K562 (cell line): ENCODE data around the gene IFFO2. TPM values are rescaled to one million over a fixed set of nuclear protein-coding genes. Genes with fewer than 3 reads are reported as not detected.

ENCODE experiments used
- ATAC-seq: fragments of 200-7000 bp; cut with Tn5 transposase; 3 replicates; pipeline ENCODE4 v1.9.1; 2020; ENCODE audit warnings: moderate library complexity
- BruUV-seq: library from RNA; stranded (reverse); fragments of 400-500 nt; replicated peaks from 2 replicates; lab custom pipeline; 2021; lab: Mats Ljungman, UMichigan
- CTCF ChIA-PET: fragments of 300-600 bp; formaldehyde crosslinking; extraction: SDS; loops from one replicate; lab custom pipeline; 2021; ENCODE audit warnings: low intra/inter-chr PET ratio; lab: Yijun Ruan, JAX
- POLR2A ChIA-PET: fragments of 300-600, 350-650 bp; sonication (Branson Sonifier 250); formaldehyde crosslinking; extraction: SDS; loops from one replicate; lab custom pipeline; 2021; ENCODE audit warnings: antibody characterized with exemption, inconsistent platforms; lab: Yijun Ruan, JAX
- DNase-seq, 4 experiments: peaks; one replicate each; pipeline versions ENCODE4 v3.0.0 to v3.0.0-alpha.2; 2011 to 2018; ENCODE audit warnings: low spot score in 3 of 4, mixed read lengths in 3 of 4; ENCODE audit errors: extremely low read depth in 1 of 4
- FAIRE-seq: peaks from 2 replicates; lab custom pipeline; 2011; peaks lifted over from hg19 to GRCh38; lab: Jason Lieb, UNC
- H2AFZ ChIP-seq: 2 replicates; pipeline ENCODE4 v1.6.0; 2011; ENCODE audit warnings: low read depth, low read length, control low read depth, inconsistent platforms
- H3K27ac ChIP-seq: fragments of 200-600 bp; 3 replicates; pipeline ENCODE4 v1.8.0; 2011; ENCODE audit warnings: low read depth, mild to moderate bottlenecking, control low read depth, inconsistent platforms, low read length, moderate library complexity, mixed read lengths; ENCODE audit errors: extremely low read depth
- H3K27me3 ChIP-seq, 2 experiments: fragments of 300-600 bp in 1 of 2; 2 replicates in 1 of 2; 3 replicates in 1 of 2; pipeline versions ENCODE4 v1.6.0 to v1.8.0; 2011; ENCODE audit warnings: inconsistent platforms in 2 of 2, low read length in 2 of 2, mild to moderate bottlenecking in 1 of 2, mixed read lengths in 1 of 2, moderate library complexity in 1 of 2; ENCODE audit not compliant: control insufficient read depth in 2 of 2, insufficient read depth in 2 of 2
- H3K36me3 ChIP-seq: fragments of 300-600 bp; 3 replicates; pipeline ENCODE4 v1.8.0; 2011; ENCODE audit warnings: mild to moderate bottlenecking, low read length, inconsistent platforms; ENCODE audit not compliant: control insufficient read depth, insufficient read depth
- H3K4me1 ChIP-seq, 2 experiments: fragments of 200-600 bp in 1 of 2; replicated peaks in 1 of 2; 2 replicates in 1 of 2; 3 replicates in 1 of 2; pipeline versions ENCODE4 v1.5.1 to v1.8.0; 2011; ENCODE audit warnings: inconsistent platforms in 2 of 2, low read length in 2 of 2, mild to moderate bottlenecking in 1 of 2, mixed read lengths in 1 of 2, moderate library complexity in 1 of 2; ENCODE audit not compliant: control insufficient read depth in 2 of 2, insufficient read depth in 2 of 2
- H3K4me2 ChIP-seq: 2 replicates; pipeline ENCODE4 v1.6.1; 2011; ENCODE audit warnings: low read length, control low read depth, inconsistent platforms, mixed read lengths; ENCODE audit not compliant: insufficient read depth
- H3K4me3 ChIP-seq: fragments of 200-600 bp; sonication (generic), shearing (Covaris generic); 2 replicates; pipeline ENCODE4 v1.5.1; 2016; ENCODE audit warnings: control low read depth, inconsistent platforms
- H3K79me2 ChIP-seq: fragments of 200-600 bp; 3 replicates; pipeline ENCODE4 v1.8.0; 2011; ENCODE audit warnings: low read length, inconsistent platforms; ENCODE audit not compliant: control insufficient read depth, insufficient read depth
- H3K9ac ChIP-seq, 2 experiments: 2 replicates each; pipeline versions ENCODE4 v1.6.0 to v1.6.1; 2011; ENCODE audit warnings: low read depth in 2 of 2, low read length in 2 of 2, control low read depth in 1 of 2, inconsistent platforms in 1 of 2, mild to moderate bottlenecking in 1 of 2, mixed read lengths in 1 of 2; ENCODE audit not compliant: insufficient read depth in 1 of 2
- H3K9me1 ChIP-seq: one replicate; pipeline ENCODE4 v1.6.0; 2011; ENCODE audit warnings: inconsistent platforms, mild to moderate bottlenecking, low read length, moderate library complexity; ENCODE audit not compliant: control insufficient read depth, insufficient read depth
- H3K9me3 ChIP-seq: replicated peaks from 2 replicates; pipeline ENCODE4 v1.5.1; 2011; ENCODE audit warnings: low read depth, low read length, inconsistent platforms; ENCODE audit not compliant: control insufficient read depth, insufficient read depth
- H4K20me1 ChIP-seq: replicated peaks from 2 replicates; pipeline ENCODE4 v1.6.1; 2011; ENCODE audit warnings: low read length, inconsistent platforms, mixed read lengths; ENCODE audit not compliant: control insufficient read depth, insufficient read depth
- NFXL1 ChIP-seq: fragments of 450-650 bp; formaldehyde crosslinking; IDR thresholded peaks from 2 replicates; pipeline ENCODE4 v1.4.0; 2021; ENCODE audit warnings: mild to moderate bottlenecking
- SNRNP70 ChIP-seq: fragments of 200-400 bp; formaldehyde crosslinking; optimal IDR thresholded peaks from 2 replicates; pipeline ENCODE3; 2017; ENCODE audit warnings: low read depth, low read length
- SOX6 ChIP-seq: fragments of 450-650 bp; IDR thresholded peaks from 2 replicates; pipeline ENCODE4 v1.6.1; 2014; ENCODE audit warnings: mild to moderate bottlenecking
- SP1 ChIP-seq: sonication (generic); formaldehyde crosslinking; IDR thresholded peaks from 2 replicates; pipeline ENCODE4 v1.8.1; 2022; ENCODE audit warnings: mild to moderate bottlenecking, missing genetic modification reagents
- ZNF121 ChIP-seq: sonication (generic); formaldehyde crosslinking; conservative IDR thresholded peaks from 2 replicates; pipeline ENCODE4 v1.8.0; 2022; ENCODE audit warnings: missing genetic modification reagents
- ZNF644 ChIP-seq: fragments of 200-800 bp; sonication (Bioruptor generic); IDR thresholded peaks from 2 replicates; pipeline ENCODE4 v1.6.1; 2016; ENCODE audit warnings: low read depth, missing genetic modification characterization, missing compliant biosample characterization
- ZNF695 ChIP-seq: fragments of 450-650 bp; formaldehyde crosslinking; IDR thresholded peaks from 2 replicates; pipeline ENCODE4 v1.4.0; 2020; ENCODE audit warnings: mild to moderate bottlenecking, moderate library complexity
- WGBS: fragments of 100-300 bp; shearing (Covaris generic); methylation state at CpG from one replicate; pipeline ENCODE4 v1.1.6; 2016; ENCODE audit warnings: low coverage, mixed read lengths; ENCODE audit not compliant: insufficient coverage; ENCODE audit errors: missing lambda C conversion rate; 5-methylcytosine and 5-hydroxymethylcytosine counted together
- in situ Hi-C: fragments of 300-500 bp; cut with MboI; formaldehyde crosslinking; loops from 4 replicates; pipeline ENCODE4 v1.15.0; 2018; ENCODE audit warnings: inconsistent platforms, mixed read lengths
- intact Hi-C: fragments of 100-400 bp; cut with micrococcal nuclease; formaldehyde crosslinking; loops from 2 replicates; pipeline ENCODE4 v1.14.2; 2022
- polyA plus RNA-seq, 8 experiments: library from polyadenylated mRNA; depleted of rRNA in 4 of 8; stranded (reverse) in 5 of 8; unstranded in 3 of 8; fragments of >200 nt; fragmentation: Nextera tagmentation in 2 of 8; fragmentation: Illumina TruSeq in 1 of 8; extraction: Ambion mirVana in 2 of 8; extraction: Trizol in 1 of 8; gene quantifications; 2 replicates each; pipeline versions ENCODE4 v1.2.1 to v1.2.3, GENCODE V29; 2011 to 2014; ENCODE audit warnings: inconsistent platforms in 1 of 8, missing spikeins in 1 of 8
- total RNA-seq, 7 experiments: library from RNA; depleted of rRNA in 6 of 7; stranded (reverse); fragments of >200 nt in 6 of 7; fragmentation: Illumina TruSeq in 2 of 7; extraction: Trizol in 2 of 7; gene quantifications; 2 replicates each; pipeline versions ENCODE4 v1.2.1 to v1.2.3, GENCODE V29; 2011 to 2021; ENCODE audit warnings: low replicate concordance in 1 of 7
- TF ChIP-seq, protein P1 (sequence below): sonication (generic); formaldehyde crosslinking; IDR thresholded peaks from 2 replicates; pipeline ENCODE4 v1.8.1; 2023; ENCODE audit warnings: missing genetic modification reagents, mild to moderate bottlenecking, borderline replicate concordance

IFFO2 gene
- total and polyA plus RNA-seq, 9 of the 15 experiments (the other 6 are each of a cell fraction or from before 2014, with no cell fraction given) = 0.15 to 1.0 (median 0.44) TPM; not detected in 2

DNA sequence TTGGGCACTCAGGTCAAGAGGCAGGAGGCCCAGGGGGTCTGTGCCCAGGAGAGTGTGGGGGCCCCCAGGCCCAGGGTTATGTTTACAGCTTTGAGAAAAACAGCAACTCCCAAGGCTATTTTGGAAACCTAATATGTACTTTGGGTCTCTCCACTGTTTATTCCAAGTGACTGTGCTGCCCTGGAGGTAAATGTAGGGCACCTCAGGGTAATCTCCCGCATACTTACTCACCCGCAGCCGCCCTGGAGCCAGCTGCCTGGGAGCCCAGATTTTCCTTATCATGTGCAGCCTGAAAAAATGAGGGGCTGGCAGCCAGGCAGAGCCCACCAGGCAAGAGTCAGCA, 20.0 kb downstream of the IFFO2 start:
- 4% methylated on average over 3 of the region's 3 CpGs for WGBS
- in situ Hi-C loops (no loop called here), intact Hi-C loops (no loop called here)
- H3K9me1 ChIP-seq = no peaks in the 10 kb centered on the region
- DNase-seq (no peak), FAIRE-seq (no peak), ATAC-seq (no peak)
- no peaks in the 10 kb centered on the region for H3K79me2 ChIP-seq
- H4K20me1 ChIP-seq = no peaks in the 10 kb centered on the region; the same call in 1 of the 2 replicates
- H3K4me2 ChIP-seq = no peak overlapping the region
- CTCF ChIA-PET = no interaction called here
- H3K4me1 ChIP-seq = peaks cover 0 to 11% of the 10 kb centered on the region in 2 experiments; a peak in 1 of 5 replicates
- POLR2A ChIA-PET = no interaction called here
- H3K27me3 ChIP-seq = peaks cover 9 to 60% of the 10 kb centered on the region in 2 experiments; a peak in 4 of 5 replicates
- no peak overlapping the region for H3K27ac ChIP-seq
- H3K36me3 ChIP-seq = no peaks in the 10 kb centered on the region
- no TSS peak for BruUV-seq
- no peak overlapping the region for H2AFZ ChIP-seq
- TF ChIP-seq ZNF644 (tag) (no peak), ZNF695 (CRISPR knock-in tag) (no peak), SP1 (CRISPR knock-in tag) (no peak), SNRNP70 (no peak), ZNF121 (CRISPR knock-in tag) (no peak), NFXL1 (CRISPR knock-in tag) (no peak), SOX6 (no peak)
- TF ChIP-seq, protein P1, sequence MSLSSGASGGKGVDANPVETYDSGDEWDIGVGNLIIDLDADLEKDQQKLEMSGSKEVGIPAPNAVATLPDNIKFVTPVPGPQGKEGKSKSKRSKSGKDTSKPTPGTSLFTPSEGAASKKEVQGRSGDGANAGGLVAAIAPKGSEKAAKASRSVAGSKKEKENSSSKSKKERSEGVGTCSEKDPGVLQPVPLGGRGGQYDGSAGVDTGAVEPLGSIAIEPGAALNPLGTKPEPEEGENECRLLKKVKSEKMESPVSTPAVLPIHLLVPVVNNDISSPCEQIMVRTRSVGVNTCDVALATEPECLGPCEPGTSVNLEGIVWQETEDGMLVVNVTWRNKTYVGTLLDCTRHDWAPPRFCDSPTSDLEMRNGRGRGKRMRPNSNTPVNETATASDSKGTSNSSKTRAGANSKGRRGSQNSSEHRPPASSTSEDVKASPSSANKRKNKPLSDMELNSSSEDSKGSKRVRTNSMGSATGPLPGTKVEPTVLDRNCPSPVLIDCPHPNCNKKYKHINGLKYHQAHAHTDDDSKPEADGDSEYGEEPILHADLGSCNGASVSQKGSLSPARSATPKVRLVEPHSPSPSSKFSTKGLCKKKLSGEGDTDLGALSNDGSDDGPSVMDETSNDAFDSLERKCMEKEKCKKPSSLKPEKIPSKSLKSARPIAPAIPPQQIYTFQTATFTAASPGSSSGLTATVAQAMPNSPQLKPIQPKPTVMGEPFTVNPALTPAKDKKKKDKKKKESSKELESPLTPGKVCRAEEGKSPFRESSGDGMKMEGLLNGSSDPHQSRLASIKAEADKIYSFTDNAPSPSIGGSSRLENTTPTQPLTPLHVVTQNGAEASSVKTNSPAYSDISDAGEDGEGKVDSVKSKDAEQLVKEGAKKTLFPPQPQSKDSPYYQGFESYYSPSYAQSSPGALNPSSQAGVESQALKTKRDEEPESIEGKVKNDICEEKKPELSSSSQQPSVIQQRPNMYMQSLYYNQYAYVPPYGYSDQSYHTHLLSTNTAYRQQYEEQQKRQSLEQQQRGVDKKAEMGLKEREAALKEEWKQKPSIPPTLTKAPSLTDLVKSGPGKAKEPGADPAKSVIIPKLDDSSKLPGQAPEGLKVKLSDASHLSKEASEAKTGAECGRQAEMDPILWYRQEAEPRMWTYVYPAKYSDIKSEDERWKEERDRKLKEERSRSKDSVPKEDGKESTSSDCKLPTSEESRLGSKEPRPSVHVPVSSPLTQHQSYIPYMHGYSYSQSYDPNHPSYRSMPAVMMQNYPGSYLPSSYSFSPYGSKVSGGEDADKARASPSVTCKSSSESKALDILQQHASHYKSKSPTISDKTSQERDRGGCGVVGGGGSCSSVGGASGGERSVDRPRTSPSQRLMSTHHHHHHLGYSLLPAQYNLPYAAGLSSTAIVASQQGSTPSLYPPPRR = no peak
- H3K4me3 ChIP-seq = no peak overlapping the region
- H3K9ac ChIP-seq = no peak overlapping the region
- H3K9me3 ChIP-seq = no peaks in the 10 kb centered on the region
